Body of pancreas (tissue), 4 donors: ENCODE results near the gene C10orf143. TPM values are rescaled to one million over a fixed set of nuclear protein-coding genes. Genes with fewer than 3 reads are reported as not detected.
A peak's percentile ranks its signal among the peaks of the same experiment; 100 is the strongest.

ENCODE experiments used
- ATAC-seq: fragments of 150-250 bp; one replicate; pipeline ENCODE4 v1.9.1; 2016
- DNase-seq, 4 donors: peaks; one replicate each; pipeline ENCODE4 v3.0.0-alpha.2; 2019
- H3K27ac ChIP-seq, 4 donors: fragments of 200-600 bp; sonication (generic); 1 replicate in 3 of 4; 2 replicates in 1 of 4; pipeline versions ENCODE4 v1.5.1 to v1.6.1; 2016 to 2019; ENCODE audit warnings: mild to moderate bottlenecking in 1 of 4, mixed read lengths in 1 of 4, moderate library complexity in 1 of 4
- H3K27me3 ChIP-seq, 2 donors: fragments of 200-600 bp; sonication (generic); one replicate each; pipeline ENCODE4 v1.6.0; 2016; ENCODE audit warnings: mild to moderate bottlenecking in 1 of 2
- H3K36me3 ChIP-seq, 2 donors: fragments of 200-600 bp; sonication (generic); replicated peaks in 1 of 2; 2 replicates each; pipeline ENCODE4 v1.5.1; 2016; ENCODE audit warnings: low read depth in 2 of 2; ENCODE audit not compliant: insufficient read depth in 1 of 2
- H3K4me1 ChIP-seq: fragments of 200-600 bp; sonication (generic); one replicate; pipeline ENCODE4 v1.6.0; 2016
- H3K4me3 ChIP-seq, 2 donors: fragments of 200-600 bp; sonication (generic); 1 replicate in 1 of 2; 2 replicates in 1 of 2; pipeline ENCODE4 v1.5.1; 2016 to 2019
- H3K9me3 ChIP-seq, 3 donors: fragments of 200-600 bp; sonication (generic); 1 replicate in 2 of 3; 2 replicates in 1 of 3; pipeline ENCODE4 v1.5.1; 2016
- CTCF ChIP-seq, 7 experiments: fragments of 450-650 bp in 4 of 7; fragments of 200-600 bp in 3 of 7; sonication (generic) in 3 of 7; IDR thresholded peaks; one replicate each; pipeline ENCODE4 v1.5.1; 2016 to 2019; ENCODE audit warnings: antibody characterized with exemption in 7 of 7
- POLR2A ChIP-seq, 3 donors: fragments of 450-650 bp; IDR thresholded peaks; one replicate each; pipeline ENCODE4 v1.6.1; 2016; ENCODE audit warnings: antibody characterized with exemption in 3 of 3, mild to moderate bottlenecking in 2 of 3
- WGBS, 2 donors: methylation state at CpG; one replicate each; pipeline ENCODE4 v1.1.5; 2017; 5-methylcytosine and 5-hydroxymethylcytosine counted together
- intact Hi-C: fragments of 100-400 bp; cut with DNase I; formaldehyde crosslinking; loops from one replicate; pipeline ENCODE4 v1.15.1; 2023
- total RNA-seq, 2 donors: library from RNA; depleted of rRNA; stranded (reverse); fragments of >200 nt; gene quantifications; one replicate each; pipeline ENCODE4 v1.1.0, GENCODE V29; 2016

C10orf143 gene
- total RNA-seq, 2 donors from 2014 or later, result 1.3 to 3.3 TPM

- DNase-seq (peak in 1 of 4 donors; percentile 5), ATAC-seq (no peak)
- H3K27me3 ChIP-seq, result no peaks in the 10 kb centered on the region
- 76 to 83% methylated on average over 5 to 13 of the region's 13 CpGs for WGBS, 2 donors
- H3K27ac ChIP-seq, result no peak overlapping the region
- H3K4me3 ChIP-seq, result no peak overlapping the region
- no peaks in the 10 kb centered on the region for H3K9me3 ChIP-seq
- H3K36me3 ChIP-seq, result no peaks in the 10 kb centered on the region
- intact Hi-C loops, result no loop called here
- no peak for TF ChIP-seq CTCF (IDR thresholded peaks at IDR 0.05)
- no peak for TF ChIP-seq POLR2A (IDR thresholded peaks at IDR 0.05)
- H3K4me1 ChIP-seq, result no peaks in the 10 kb centered on the region
Observed at GRCh38 chr10:130036296-130037065, 74.1 kb downstream of the C10orf143 start.

- H3K27me3 ChIP-seq, result no peaks in the 10 kb centered on the region
- no peak for TF ChIP-seq CTCF (IDR thresholded peaks at IDR 0.05)
- no peak for TF ChIP-seq POLR2A (IDR thresholded peaks at IDR 0.05)
- intact Hi-C loops, result no loop called here
- H3K4me3 ChIP-seq, result no peak overlapping the region
- no peaks in the 10 kb centered on the region for H3K9me3 ChIP-seq
- ATAC-seq (no peak), DNase-seq (no peak)
- no peaks in the 10 kb centered on the region for H3K4me1 ChIP-seq
- no peaks in the 10 kb centered on the region for H3K36me3 ChIP-seq
- WGBS, 2 donors, result 72 to 77% methylated on average over 4 of the region's 4 CpGs
- H3K27ac ChIP-seq, result no peak overlapping the region
Observed at GRCh38 chr10:130029209-130029608, 81.4 kb downstream of the C10orf143 start.

- Histone ChIP-seq H3K36me3 (no peaks in the 10 kb centered on the region), H3K27me3 (no peaks in the 10 kb centered on the region), H3K4me3 (no peak overlapping the region), H3K27ac (no peak overlapping the region), H3K4me1 (no peaks in the 10 kb centered on the region), H3K9me3 (no peaks in the 10 kb centered on the region)
- intact Hi-C loops, result no loop called here
- 86 to 100% methylated on average over 1 to 4 of the region's 4 CpGs for WGBS, 2 donors
- TF ChIP-seq POLR2A (IDR thresholded peaks at IDR 0.05), result no peak
- no peak for TF ChIP-seq CTCF (IDR thresholded peaks at IDR 0.05)
- DNase-seq (no peak), ATAC-seq (no peak)
Observed at GRCh38 chr10:130028465-130028819, 82.2 kb downstream of the C10orf143 start.

- no peaks in the 10 kb centered on the region for H3K27me3 ChIP-seq
- no peak overlapping the region for H3K27ac ChIP-seq
- intact Hi-C loops, result no loop called here
- TF ChIP-seq CTCF (IDR thresholded peaks at IDR 0.05) (no peak), POLR2A (IDR thresholded peaks at IDR 0.05) (no peak)
- no peak overlapping the region for H3K4me3 ChIP-seq
- 72 to 82% methylated on average over 15 to 27 of the region's 27 CpGs for WGBS, 2 donors
- no peaks in the 10 kb centered on the region for H3K4me1 ChIP-seq
- DNase-seq, result no peak
- no peak for ATAC-seq
- no peaks in the 10 kb centered on the region for H3K36me3 ChIP-seq
- H3K9me3 ChIP-seq, result no peaks in the 10 kb centered on the region
Observed at GRCh38 chr10:130027716-130028464, 82.7 kb downstream of the C10orf143 start.
